ENCODE results near the gene SULT1C3.

The SULT1C3 gene

GRCh38 chr2:108309903-108310302, 70.1 kb downstream of the SULT1C3 start:
- no peak for DNase-seq

Data from NCI-H2171 (cell line).